HT-29 (cell line): ENCODE data around the gene LIMK1. TPM values are rescaled to one million over a fixed set of nuclear protein-coding genes. Genes with fewer than 3 reads are reported as not detected.
A peak's percentile ranks its signal among the peaks of the same experiment; 100 is the strongest.
"Not testable (repeated sequence)": the region's sequence is repeated elsewhere in the genome, so short reads cannot be mapped to it uniquely, and the experiment has no call there.

ENCODE experiments used
- DNase-seq: peaks from one replicate; pipeline ENCODE4 v3.0.0-alpha.2; 2015; ENCODE audit warnings: low spot score
- total RNA-seq: library from RNA; depleted of rRNA; stranded (reverse); fragments of >200 nt; shearing (Covaris generic); gene quantifications from 2 replicates; pipeline ENCODE4 v1.2.3, GENCODE V29; 2014; rRNA removed

LIMK1 gene
- total RNA-seq = 27.4 and 37.8 TPM in 2 replicates

GRCh38 chr7:74083117-74083876, at the start of gene LIMK1:
LIMK1 (plus strand) TSS chr7:74083804; CDS start chr7:74083991, 187 bp downstream.
- peak; percentile 77 for DNase-seq

- no peak for DNase-seq
These were observed 46.0 kb upstream of the LIMK1 start for GRCh38 chr7:74037609-74038008.

- no peak for DNase-seq
These were observed 45.2 kb upstream of the LIMK1 start for GRCh38 chr7:74038194-74038961.

- DNase-seq = no peak
These were observed 44.3 kb upstream of the LIMK1 start for GRCh38 chr7:74039337-74039736.

- DNase-seq = no peak
These were observed 43.4 kb upstream of the LIMK1 start for GRCh38 chr7:74040101-74040790.

- no peak for DNase-seq
These were observed 42.6 kb upstream of the LIMK1 start for GRCh38 chr7:74040791-74041520.

- no peak for DNase-seq
These were observed 40.7 kb upstream of the LIMK1 start for GRCh38 chr7:74042746-74043522.

GRCh38 chr7:74043523-74043951, 40.1 kb upstream of the LIMK1 start:
- DNase-seq = no peak

GRCh38 chr7:74044366-74045350, 38.9 kb upstream of the LIMK1 start:
- DNase-seq = no peak

GRCh38 chr7:74046581-74046980, 37.0 kb upstream of the LIMK1 start:
- DNase-seq = not testable (repeated sequence)

GRCh38 chr7:74047804-74048380, 35.7 kb upstream of the LIMK1 start:
- no peak for DNase-seq

GRCh38 chr7:74048999-74049599, 34.5 kb upstream of the LIMK1 start:
- DNase-seq = no peak

GRCh38 chr7:74049997-74050798, 33.4 kb upstream of the LIMK1 start:
- no peak for DNase-seq

GRCh38 chr7:74051193-74051592, 32.4 kb upstream of the LIMK1 start:
- no peak for DNase-seq

GRCh38 chr7:74051629-74052410, 31.8 kb upstream of the LIMK1 start:
- peak; percentile 77 for DNase-seq

- no peak for DNase-seq
These were observed 31.0 kb upstream of the LIMK1 start for GRCh38 chr7:74052628-74053027.

- no peak for DNase-seq
These were observed 29.9 kb upstream of the LIMK1 start for GRCh38 chr7:74053589-74054186.
